ENCODE data around the gene KIF22.

DNA sequence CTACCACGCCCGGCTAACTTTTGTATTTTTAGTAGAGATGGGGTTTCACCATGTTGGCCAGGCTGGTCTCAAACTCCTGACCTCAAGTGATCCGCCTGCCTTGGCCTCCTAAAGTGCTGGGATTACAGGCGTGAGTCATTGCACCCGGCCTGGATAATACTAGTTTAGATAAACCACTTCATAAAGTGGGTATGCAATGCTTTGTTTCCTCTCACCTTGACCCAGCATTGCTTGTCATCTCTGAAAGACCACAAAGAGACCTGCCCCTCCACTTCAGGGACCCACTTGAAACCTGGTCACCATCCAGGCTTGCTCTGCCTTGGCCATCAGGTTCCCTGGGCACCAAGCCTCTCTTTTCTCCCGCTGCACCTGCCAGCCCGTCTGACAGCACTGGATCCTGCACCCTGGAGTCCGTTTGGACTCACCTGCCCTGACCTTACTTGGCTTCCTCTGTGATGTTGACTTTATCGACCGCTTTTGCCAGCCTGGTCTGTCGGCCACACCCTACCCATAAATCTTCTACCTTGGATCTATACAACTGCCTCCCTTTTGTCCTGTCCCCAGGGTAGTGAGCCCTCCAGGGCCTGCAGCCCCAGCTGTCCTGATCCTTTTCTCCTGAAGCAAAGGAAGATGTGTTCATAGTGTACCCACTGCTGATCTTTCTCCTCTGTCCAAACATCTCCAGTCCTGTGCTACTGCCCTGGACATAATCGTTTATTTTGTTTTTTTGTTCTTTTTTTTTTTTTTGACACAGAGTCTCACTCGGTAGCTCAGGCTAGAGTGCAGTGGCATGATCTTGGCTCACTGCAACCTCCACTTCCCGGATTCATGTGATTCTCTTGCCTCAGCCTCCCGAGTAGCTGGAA, 25.2 kb upstream of the KIF22 start:
- no peak for TF ChIP-seq EZH2 (IDR thresholded peaks at IDR 0.05; ENCODE audit: low read length, missing control alignments)
- TF ChIP-seq, protein P1, sequence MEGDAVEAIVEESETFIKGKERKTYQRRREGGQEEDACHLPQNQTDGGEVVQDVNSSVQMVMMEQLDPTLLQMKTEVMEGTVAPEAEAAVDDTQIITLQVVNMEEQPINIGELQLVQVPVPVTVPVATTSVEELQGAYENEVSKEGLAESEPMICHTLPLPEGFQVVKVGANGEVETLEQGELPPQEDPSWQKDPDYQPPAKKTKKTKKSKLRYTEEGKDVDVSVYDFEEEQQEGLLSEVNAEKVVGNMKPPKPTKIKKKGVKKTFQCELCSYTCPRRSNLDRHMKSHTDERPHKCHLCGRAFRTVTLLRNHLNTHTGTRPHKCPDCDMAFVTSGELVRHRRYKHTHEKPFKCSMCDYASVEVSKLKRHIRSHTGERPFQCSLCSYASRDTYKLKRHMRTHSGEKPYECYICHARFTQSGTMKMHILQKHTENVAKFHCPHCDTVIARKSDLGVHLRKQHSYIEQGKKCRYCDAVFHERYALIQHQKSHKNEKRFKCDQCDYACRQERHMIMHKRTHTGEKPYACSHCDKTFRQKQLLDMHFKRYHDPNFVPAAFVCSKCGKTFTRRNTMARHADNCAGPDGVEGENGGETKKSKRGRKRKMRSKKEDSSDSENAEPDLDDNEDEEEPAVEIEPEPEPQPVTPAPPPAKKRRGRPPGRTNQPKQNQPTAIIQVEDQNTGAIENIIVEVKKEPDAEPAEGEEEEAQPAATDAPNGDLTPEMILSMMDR (conservative IDR thresholded peaks at IDR 0.05 in 1 of 2, IDR thresholded peaks at IDR 0.05 in 1 of 2; ENCODE audit: low read depth in 1 of 2, low read length in 2 of 2): no peak

All from fibroblast of lung (primary cell).